AG04449 (cell line): ENCODE results near the gene ZNF611.

ENCODE experiments used
- CTCF ChIA-PET: fragments of 350-600 bp; formaldehyde crosslinking; extraction: SDS; loops from one replicate; lab custom pipeline; 2021; ENCODE audit warnings: antibody characterized with exemption; lab: Yijun Ruan, JAX
- POLR2A ChIA-PET: fragments of 400-600, 350-600 bp; formaldehyde crosslinking; extraction: SDS; loops from one replicate; lab custom pipeline; 2020; ENCODE audit warnings: antibody characterized with exemption, inconsistent platforms; lab: Yijun Ruan, JAX
- DNase-seq: peaks from one replicate; pipeline ENCODE4 v3.0.0-alpha.2; 2010; ENCODE audit warnings: low read depth, low spot score
- H3K4me3 ChIP-seq: 2 replicates; pipeline ENCODE4 v1.5.1; 2011; ENCODE audit warnings: low read depth, mild to moderate bottlenecking, control low read depth, low read length
- TF ChIP-seq, protein P1 (sequence below): IDR thresholded peaks from one replicate; pipeline ENCODE4 v1.5.1; 2011; ENCODE audit warnings: mild to moderate bottlenecking, moderate library complexity, low read length, control low read depth, inconsistent platforms; ENCODE audit not compliant: insufficient read depth; ENCODE audit errors: missing control alignments

The ZNF611 gene

DNA sequence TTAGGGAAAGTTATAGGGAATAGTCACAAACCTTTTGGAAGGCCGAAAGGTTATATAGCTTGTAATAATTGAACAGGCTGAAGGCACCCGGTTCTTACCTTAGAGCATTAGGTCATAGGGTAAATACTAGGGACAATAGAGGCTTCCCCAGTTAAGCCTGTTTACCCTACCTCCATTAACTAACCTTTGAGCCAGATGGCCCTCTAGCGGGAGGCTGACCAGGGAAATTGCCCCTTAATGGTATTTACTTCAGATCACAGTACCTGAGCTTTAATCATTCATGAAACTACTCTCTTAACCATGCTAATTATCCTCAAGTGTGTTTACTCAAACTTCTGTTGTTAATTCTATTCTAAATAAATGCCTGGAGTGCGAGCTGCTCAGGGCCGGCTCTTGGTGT is 76.2 kb downstream of the ZNF611 start:
- no peak for DNase-seq
- ChIA-PET CTCF (no interaction called here), POLR2A (no interaction called here)
- TF ChIP-seq, protein P1, sequence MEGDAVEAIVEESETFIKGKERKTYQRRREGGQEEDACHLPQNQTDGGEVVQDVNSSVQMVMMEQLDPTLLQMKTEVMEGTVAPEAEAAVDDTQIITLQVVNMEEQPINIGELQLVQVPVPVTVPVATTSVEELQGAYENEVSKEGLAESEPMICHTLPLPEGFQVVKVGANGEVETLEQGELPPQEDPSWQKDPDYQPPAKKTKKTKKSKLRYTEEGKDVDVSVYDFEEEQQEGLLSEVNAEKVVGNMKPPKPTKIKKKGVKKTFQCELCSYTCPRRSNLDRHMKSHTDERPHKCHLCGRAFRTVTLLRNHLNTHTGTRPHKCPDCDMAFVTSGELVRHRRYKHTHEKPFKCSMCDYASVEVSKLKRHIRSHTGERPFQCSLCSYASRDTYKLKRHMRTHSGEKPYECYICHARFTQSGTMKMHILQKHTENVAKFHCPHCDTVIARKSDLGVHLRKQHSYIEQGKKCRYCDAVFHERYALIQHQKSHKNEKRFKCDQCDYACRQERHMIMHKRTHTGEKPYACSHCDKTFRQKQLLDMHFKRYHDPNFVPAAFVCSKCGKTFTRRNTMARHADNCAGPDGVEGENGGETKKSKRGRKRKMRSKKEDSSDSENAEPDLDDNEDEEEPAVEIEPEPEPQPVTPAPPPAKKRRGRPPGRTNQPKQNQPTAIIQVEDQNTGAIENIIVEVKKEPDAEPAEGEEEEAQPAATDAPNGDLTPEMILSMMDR, result no peak
- no peak overlapping the region for H3K4me3 ChIP-seq

DNA sequence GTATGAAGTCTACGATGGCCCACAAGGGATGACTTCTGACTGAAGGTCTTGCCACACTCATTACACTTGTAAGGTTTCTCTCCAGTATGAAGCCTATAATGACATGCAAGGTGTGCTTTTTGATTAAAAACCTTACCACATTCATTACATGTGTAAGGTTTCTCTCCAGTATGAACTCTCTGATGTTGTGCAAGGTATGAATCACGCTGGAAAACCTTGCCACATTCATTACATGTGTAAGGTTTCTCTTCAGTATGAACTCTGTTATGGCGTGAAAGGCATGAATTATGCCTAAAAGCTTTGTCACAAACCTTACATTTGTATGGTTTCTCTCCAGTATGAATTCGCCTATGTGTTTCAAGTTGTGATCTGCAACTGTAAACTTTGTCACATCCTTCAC is 81.7 kb downstream of the ZNF611 start:
- no peak overlapping the region for H3K4me3 ChIP-seq
- TF ChIP-seq, protein P1, result no peak
- CTCF ChIA-PET, result no interaction called here
- DNase-seq, result no peak
- POLR2A ChIA-PET, result no interaction called here
